Stimulated activated naive CD4-positive, alpha-beta T cell (primary cell): Measurements from ENCODE around the gene FARP1.

Source experiments
- DNase-seq, 6 experiments: peaks; one replicate each; lab custom pipeline; 2025; lab: John Stamatoyannopoulos, UW

FARP1 gene

GRCh38 chr13:98201189-98201588 lies 58.3 kb downstream of the FARP1 start:
- DNase-seq = no peak

GRCh38 chr13:98201984-98202383 lies 59.1 kb downstream of the FARP1 start:
- no peak for DNase-seq

GRCh38 chr13:98203646-98204326 lies 60.9 kb downstream of the FARP1 start:
- no peak for DNase-seq

- DNase-seq = no peak
These were observed 61.7 kb downstream of the FARP1 start for GRCh38 chr13:98204546-98204945.

GRCh38 chr13:98206946-98207345 lies 64.1 kb downstream of the FARP1 start:
- no peak for DNase-seq

GRCh38 chr13:98207416-98207815 lies 64.5 kb downstream of the FARP1 start:
- no peak for DNase-seq

- no peak for DNase-seq
These were observed 65.7 kb downstream of the FARP1 start for GRCh38 chr13:98208606-98209005.

GRCh38 chr13:98212763-98213162 lies 69.9 kb downstream of the FARP1 start:
- no peak for DNase-seq

GRCh38 chr13:98213354-98213753 lies 70.5 kb downstream of the FARP1 start:
- no peak for DNase-seq

- DNase-seq = no peak
These were observed 71.2 kb downstream of the FARP1 start for GRCh38 chr13:98214008-98214643.

GRCh38 chr13:98214707-98215106 lies 71.8 kb downstream of the FARP1 start:
- DNase-seq = no peak

- DNase-seq = no peak
These were observed 72.6 kb downstream of the FARP1 start for GRCh38 chr13:98215508-98215907.

- no peak for DNase-seq
These were observed 73.3 kb downstream of the FARP1 start for GRCh38 chr13:98216135-98216565.

- DNase-seq = no peak
These were observed 73.9 kb downstream of the FARP1 start for GRCh38 chr13:98216711-98217285.

- DNase-seq = no peak
These were observed 74.7 kb downstream of the FARP1 start for GRCh38 chr13:98217597-98217996.

- no peak for DNase-seq
These were observed 76.8 kb downstream of the FARP1 start for GRCh38 chr13:98219685-98220084.

GRCh38 chr13:98220271-98220791 lies 77.4 kb downstream of the FARP1 start:
- DNase-seq = no peak

- DNase-seq = no peak
These were observed 78.3 kb downstream of the FARP1 start for GRCh38 chr13:98221234-98221633.

- DNase-seq = no peak
These were observed 79.2 kb downstream of the FARP1 start for GRCh38 chr13:98222081-98222554.

- no peak for DNase-seq
These were observed 79.9 kb downstream of the FARP1 start for GRCh38 chr13:98222816-98223215.

GRCh38 chr13:98223741-98224140 lies 80.8 kb downstream of the FARP1 start:
- no peak for DNase-seq

GRCh38 chr13:98224557-98224956 lies 81.7 kb downstream of the FARP1 start:
- DNase-seq = no peak
